NT2/D1 (cell line): ENCODE data around the gene GP1BB.

ENCODE experiments used
- DNase-seq: peaks from one replicate; pipeline ENCODE4 v3.0.0-alpha.2; 2011; ENCODE audit warnings: low read depth, low spot score
- H3K27me3 ChIP-seq: 2 replicates; pipeline ENCODE4 v1.6.0; 2011; ENCODE audit warnings: mild to moderate bottlenecking; ENCODE audit not compliant: insufficient read length, insufficient read depth
- H3K36me3 ChIP-seq: 2 replicates; pipeline ENCODE4 v1.6.1; 2011; ENCODE audit warnings: mild to moderate bottlenecking, low read length, mixed read lengths; ENCODE audit not compliant: insufficient read depth, insufficient read length
- H3K4me1 ChIP-seq: 2 replicates; pipeline ENCODE4 v1.5.1; 2011; ENCODE audit not compliant: insufficient read depth, insufficient read length
- H3K4me3 ChIP-seq: 2 replicates; pipeline ENCODE4 v1.5.1; 2011; ENCODE audit warnings: low read depth; ENCODE audit not compliant: insufficient read length
- H3K9ac ChIP-seq: 2 replicates; pipeline ENCODE4 v1.6.0; 2011; ENCODE audit warnings: low read depth; ENCODE audit not compliant: insufficient read length
- H3K9me3 ChIP-seq: 2 replicates; pipeline ENCODE4 v1.5.1; 2011; ENCODE audit warnings: mild to moderate bottlenecking, low read length; ENCODE audit not compliant: insufficient read depth
- SUZ12 ChIP-seq: IDR thresholded peaks from 2 replicates; pipeline ENCODE4 v1.6.1; 2011; ENCODE audit not compliant: insufficient read length, insufficient read depth; ENCODE audit errors: extremely low read depth
- YY1 ChIP-seq: IDR thresholded peaks from 2 replicates; pipeline ENCODE4 v1.6.1; 2011; ENCODE audit not compliant: insufficient read length, insufficient read depth
- ZNF274 ChIP-seq: IDR thresholded peaks from 2 replicates; pipeline ENCODE4 v1.6.1; 2011; ENCODE audit warnings: mild to moderate bottlenecking, low read depth, low read length

GP1BB gene

DNA sequence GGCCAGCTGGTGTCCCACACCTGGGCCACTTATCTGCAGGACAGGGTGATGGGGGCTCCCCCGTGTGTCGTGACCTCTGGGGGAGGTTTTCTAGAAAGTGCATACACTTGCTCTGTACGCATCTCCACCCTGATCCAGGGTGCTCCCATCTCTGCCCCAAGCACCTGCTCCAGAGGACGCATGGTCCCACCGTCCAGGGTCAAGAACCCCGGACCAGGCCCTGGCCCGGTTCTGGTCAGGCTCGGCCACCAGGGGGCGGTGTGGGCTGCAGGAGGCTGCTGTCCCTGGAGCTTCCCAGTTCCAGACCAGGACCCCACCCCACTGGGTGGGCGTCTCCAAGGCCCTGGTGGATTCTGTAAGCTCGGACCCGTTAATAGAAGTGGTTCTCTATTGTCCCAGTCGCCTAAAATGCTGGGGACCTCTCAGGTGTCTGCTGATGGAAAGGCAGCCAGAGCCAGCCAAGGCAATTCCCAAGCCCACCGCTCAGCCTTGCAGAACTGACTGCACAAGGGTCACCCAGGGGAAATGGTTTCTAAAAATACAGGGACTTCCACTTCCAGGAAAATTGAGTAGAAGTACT, 43.7 kb upstream of the GP1BB start:
- TF ChIP-seq ZNF274 (no peak), YY1 (no peak), SUZ12 (no peak)
- Histone ChIP-seq H3K27me3 (no peaks in the 10 kb centered on the region), H3K36me3 (no peaks in the 10 kb centered on the region), H3K9me3 (no peaks in the 10 kb centered on the region), H3K9ac (no peak overlapping the region), H3K4me1 (peaks cover 4% of the 10 kb centered on the region), H3K4me3 (no peak overlapping the region)
- no peak for DNase-seq

DNA sequence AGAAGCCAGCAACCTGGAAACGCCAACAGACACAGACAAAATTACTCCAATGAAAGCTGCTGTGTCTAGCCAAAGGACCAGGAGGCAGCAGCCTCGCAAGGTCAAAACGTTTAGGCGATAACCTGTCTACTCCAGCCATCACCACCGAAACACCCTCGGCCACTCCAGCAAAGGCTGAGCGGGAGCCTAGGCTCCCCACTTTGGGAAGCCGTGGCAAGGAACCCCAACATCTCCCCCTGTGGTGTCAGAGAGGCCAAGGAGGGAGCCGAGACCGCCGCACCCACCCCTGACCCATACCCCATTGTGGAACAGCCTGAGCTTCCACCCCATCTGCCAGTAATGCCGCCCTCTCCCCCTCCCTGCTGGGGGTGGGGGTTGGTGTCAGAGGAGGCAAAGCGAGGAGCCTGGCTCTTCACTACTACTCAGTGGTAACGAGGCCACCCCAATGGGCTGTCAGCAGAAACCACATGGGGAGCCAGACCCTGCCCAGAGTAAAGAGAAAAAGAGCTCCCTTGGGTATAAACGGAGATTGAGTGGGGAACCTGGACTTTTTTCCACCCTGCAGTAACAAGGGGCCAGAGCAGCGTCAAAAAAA, 43.0 kb upstream of the GP1BB start:
- Histone ChIP-seq H3K27me3 (no peaks in the 10 kb centered on the region), H3K4me1 (peaks cover 4% of the 10 kb centered on the region), H3K9ac (no peak overlapping the region), H3K4me3 (no peak overlapping the region), H3K36me3 (no peaks in the 10 kb centered on the region), H3K9me3 (no peaks in the 10 kb centered on the region)
- TF ChIP-seq YY1 (no peak), SUZ12 (no peak), ZNF274 (no peak)
- no peak for DNase-seq

- TF ChIP-seq ZNF274, result no peak
- no peak for TF ChIP-seq YY1
- no peak for TF ChIP-seq SUZ12
- no peak for DNase-seq
- Histone ChIP-seq H3K4me3 (no peak overlapping the region), H3K27me3 (no peaks in the 10 kb centered on the region), H3K4me1 (peaks cover 4% of the 10 kb centered on the region), H3K9me3 (no peaks in the 10 kb centered on the region), H3K36me3 (no peaks in the 10 kb centered on the region), H3K9ac (no peak overlapping the region)
These were observed 42.2 kb upstream of the GP1BB start for GRCh38 chr22:19680911-19681862.

DNA sequence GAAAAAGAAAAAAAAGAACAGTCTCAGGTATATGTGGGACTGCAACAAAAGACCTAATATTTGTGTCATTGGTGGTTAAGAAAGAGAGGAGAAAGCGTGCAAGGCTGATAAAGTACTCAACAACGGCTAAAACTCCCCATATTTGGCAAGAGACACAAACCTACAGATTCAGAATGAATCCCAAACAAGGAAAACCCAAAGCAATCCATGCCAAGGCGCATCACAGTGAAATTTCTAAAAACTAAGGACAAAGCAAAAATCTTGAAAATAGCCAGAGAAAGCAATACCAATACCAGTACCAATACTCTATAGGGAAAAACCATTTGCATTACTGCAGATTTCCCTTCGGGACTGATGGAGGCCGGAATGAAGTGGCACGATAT, 41.5 kb upstream of the GP1BB start:
- no peak for DNase-seq
- Histone ChIP-seq H3K36me3 (no peaks in the 10 kb centered on the region), H3K9ac (no peak overlapping the region), H3K4me3 (no peak overlapping the region), H3K4me1 (peaks cover 4% of the 10 kb centered on the region), H3K27me3 (no peaks in the 10 kb centered on the region), H3K9me3 (no peaks in the 10 kb centered on the region)
- TF ChIP-seq YY1 (no peak), SUZ12 (no peak), ZNF274 (no peak)

- no peak for DNase-seq
- no peak overlapping the region for H3K9ac ChIP-seq
These were observed 36.4 kb upstream of the GP1BB start for GRCh38 chr22:19686946-19687345.

DNA sequence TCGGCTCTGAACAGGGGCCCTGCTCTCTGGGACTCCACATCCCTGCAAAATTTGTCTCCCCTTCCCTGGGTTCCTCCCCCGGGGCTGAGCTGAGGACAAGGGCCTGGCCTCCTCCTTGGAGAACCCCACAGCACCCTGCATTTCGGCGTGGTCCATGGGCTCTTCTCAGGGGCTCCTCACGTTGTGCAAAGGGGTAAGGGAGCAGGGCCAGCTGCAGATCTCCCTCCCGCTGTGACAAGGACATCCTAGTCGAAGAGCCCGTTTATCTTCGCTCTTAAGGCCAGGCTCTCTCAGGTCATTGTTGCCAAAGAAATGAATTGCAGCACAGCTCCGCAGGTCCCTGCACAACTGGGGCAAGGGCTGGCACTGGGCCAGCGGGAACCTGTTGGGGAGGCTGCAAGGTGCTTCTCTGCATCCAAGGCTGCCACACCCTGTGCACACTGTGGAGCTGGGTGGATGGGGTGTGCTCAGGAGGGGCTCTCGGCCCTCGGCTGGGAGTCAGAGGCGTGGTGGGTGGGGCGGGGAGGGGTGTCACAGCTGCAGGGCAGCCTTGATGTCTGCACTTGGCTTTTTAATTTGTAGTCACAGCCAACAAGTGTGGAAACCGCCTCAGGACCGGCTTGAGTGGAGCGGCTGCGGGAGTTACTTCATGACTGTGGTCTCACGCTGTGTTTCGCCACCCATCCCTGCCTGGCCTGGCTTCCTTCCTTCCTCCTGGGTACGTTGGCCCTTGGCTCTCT, 35.6 kb upstream of the GP1BB start:
- Histone ChIP-seq H3K36me3 (no peaks in the 10 kb centered on the region), H3K9ac (no peak overlapping the region), H3K27me3 (no peaks in the 10 kb centered on the region), H3K9me3 (no peaks in the 10 kb centered on the region), H3K4me1 (peaks cover 4% of the 10 kb centered on the region), H3K4me3 (no peak overlapping the region)
- TF ChIP-seq ZNF274 (no peak), YY1 (no peak), SUZ12 (no peak)
- DNase-seq, result no peak

More at GRCh38 chr22:19686946-19687345, 36.4 kb upstream of the GP1BB start:
- Histone ChIP-seq H3K4me1 (peaks cover 4% of the 10 kb centered on the region), H3K4me3 (no peak overlapping the region), H3K27me3 (no peaks in the 10 kb centered on the region), H3K9me3 (no peaks in the 10 kb centered on the region), H3K36me3 (no peaks in the 10 kb centered on the region)
- TF ChIP-seq SUZ12, result no peak
- TF ChIP-seq ZNF274, result no peak
- TF ChIP-seq YY1, result no peak
